ENCODE data around the gene ACOX1.

ACOX1 gene

DNA sequence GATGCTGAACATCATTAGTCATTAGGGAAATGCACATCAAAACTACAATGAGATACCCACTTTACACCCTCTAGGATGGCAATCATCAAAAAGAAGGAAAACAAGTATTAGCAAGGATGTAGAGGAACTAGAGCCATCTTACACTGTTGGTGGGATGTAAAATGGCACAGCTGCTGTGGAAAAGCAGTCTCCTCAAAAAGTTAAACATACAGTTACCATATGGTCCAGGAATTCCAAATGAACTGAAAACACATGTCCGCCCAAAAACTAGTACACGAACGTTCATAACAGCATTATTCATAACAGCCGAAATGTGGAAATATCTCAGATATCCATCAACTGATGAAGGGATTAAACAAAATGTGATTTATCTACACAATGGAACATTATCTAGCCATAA is 45.2 kb downstream of the ACOX1 start:
- no peak for DNase-seq (ENCODE audit: low read depth)

- no peak for DNase-seq (ENCODE audit: low read depth)
These were observed 46.1 kb downstream of the ACOX1 start for GRCh38 chr17:75932852-75933251.

DNA sequence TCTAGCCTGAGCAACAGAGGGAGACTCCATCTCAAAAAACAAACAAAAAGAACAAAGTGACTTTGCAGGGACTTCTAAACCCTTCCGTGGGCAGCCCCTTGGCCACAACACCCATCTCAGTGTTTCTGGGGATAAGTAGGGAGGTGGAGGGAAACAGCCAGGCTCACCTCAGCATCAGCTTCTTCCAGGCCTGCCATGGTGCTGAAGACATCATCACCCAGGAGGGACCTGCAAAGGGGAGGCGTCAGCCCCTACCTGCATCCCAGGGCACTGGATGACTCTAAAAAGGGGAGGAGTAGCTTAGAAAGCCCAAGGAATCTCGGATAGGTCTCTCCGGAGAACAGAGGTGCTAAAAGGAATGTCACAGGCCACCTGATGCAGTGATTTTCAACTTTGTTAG is 47.9 kb downstream of the ACOX1 start:
- DNase-seq (ENCODE audit: low read depth): no peak

GRCh38 chr17:75927286-75927922 is 51.6 kb downstream of the ACOX1 start:
- no peak for DNase-seq (ENCODE audit: low read depth)

- DNase-seq (ENCODE audit: low read depth): no peak
These were observed 52.5 kb downstream of the ACOX1 start for GRCh38 chr17:75926456-75926855.

GRCh38 chr17:75925912-75926311 is 53.1 kb downstream of the ACOX1 start:
- no peak for DNase-seq (ENCODE audit: low read depth)

DNA sequence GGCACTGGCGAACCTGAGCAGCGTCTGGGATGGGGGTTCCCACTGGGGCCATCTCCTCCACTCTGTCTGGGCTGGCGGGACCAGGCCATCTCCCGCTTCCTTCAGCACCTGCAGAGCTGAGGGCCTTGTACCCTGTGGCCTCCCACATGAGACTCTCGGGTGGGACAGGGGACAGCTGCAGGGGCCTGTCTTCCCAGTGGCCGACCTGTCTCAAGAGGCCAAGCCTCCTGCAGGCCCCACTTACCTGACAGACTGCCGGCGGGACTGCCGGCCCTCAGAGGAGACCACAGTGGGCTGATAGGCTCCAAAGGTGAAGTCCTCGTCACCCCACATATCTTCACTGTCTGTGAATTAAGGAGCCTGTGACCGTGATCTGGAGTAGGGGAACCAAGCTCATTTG is 53.9 kb downstream of the ACOX1 start:
- DNase-seq (ENCODE audit: low read depth): no peak

GRCh38 chr17:75922963-75923874 is 55.7 kb downstream of the ACOX1 start:
- no peak for DNase-seq (ENCODE audit: low read depth)

DNA sequence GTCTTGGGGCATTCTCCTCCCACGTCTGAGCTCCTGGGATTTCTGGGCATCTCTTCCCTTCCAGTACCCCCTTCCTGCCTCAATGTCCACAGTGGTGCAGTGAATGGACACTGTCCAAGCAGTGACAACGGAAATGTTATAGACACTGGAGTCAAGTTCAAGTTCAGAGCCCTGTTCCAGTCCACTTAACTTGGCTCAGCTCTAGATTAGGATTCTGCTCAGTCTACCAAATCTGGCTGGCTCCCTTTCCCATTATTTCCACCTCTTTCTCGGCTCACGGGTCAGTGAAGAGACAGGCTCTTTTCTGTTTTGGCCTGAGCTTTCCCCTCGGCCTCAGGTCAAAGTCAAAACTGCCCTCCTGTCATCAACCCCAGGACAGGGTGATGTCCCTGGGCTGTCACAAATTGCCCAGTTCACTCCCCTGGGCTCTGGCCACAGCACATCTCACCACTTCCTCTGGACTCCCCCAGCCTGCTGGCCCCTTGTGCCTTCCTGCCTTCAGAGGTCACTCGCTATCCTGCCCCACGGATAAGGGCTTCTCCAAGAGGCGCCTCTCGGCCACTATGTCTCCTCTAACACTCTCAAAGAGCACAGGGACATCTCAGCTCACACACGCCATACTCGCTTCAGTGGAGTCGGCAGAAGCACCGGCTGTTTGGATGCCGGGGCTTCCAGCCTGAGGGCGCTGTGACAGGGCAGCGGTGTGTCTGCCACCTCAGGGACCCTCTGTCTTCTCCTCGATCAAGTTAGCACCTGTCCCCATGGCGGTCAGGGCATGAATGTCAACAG is 56.6 kb downstream of the ACOX1 start:
- no peak for DNase-seq (ENCODE audit: low read depth)

GRCh38 chr17:75921596-75921995 is 57.4 kb downstream of the ACOX1 start:
- DNase-seq (ENCODE audit: low read depth): no peak

GRCh38 chr17:75920045-75920560 is 58.9 kb downstream of the ACOX1 start:
- no peak for DNase-seq (ENCODE audit: low read depth)

- DNase-seq (ENCODE audit: low read depth): no peak
These were observed 59.4 kb downstream of the ACOX1 start for GRCh38 chr17:75919611-75920010.

DNA sequence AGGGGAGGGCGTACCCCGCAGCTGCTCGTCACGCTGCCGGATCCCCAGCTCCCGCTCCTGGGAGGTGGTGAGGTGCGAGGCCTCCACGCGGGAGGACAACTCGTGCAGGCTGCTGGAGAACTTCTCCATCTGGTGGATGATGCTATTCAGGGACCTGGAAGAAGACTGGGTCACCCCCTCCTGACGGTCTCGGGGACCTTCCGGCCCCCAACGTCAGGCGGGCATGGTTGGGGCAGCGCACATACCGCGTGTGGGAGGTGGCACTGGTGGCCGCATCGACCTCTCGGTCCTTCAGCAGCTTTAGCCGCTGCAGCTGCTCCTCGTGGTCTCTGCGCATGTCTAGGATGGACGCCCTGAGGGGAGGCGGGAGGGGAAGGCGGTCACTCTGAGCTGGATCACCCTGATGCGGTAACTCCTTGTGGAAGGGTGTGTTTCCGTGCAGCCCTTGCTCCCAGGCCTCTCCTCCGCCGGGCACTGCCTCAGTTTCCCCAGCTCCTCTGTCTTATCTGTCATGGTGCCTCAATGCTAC is 61.0 kb downstream of the ACOX1 start:
- DNase-seq (ENCODE audit: low read depth): no peak

DNA sequence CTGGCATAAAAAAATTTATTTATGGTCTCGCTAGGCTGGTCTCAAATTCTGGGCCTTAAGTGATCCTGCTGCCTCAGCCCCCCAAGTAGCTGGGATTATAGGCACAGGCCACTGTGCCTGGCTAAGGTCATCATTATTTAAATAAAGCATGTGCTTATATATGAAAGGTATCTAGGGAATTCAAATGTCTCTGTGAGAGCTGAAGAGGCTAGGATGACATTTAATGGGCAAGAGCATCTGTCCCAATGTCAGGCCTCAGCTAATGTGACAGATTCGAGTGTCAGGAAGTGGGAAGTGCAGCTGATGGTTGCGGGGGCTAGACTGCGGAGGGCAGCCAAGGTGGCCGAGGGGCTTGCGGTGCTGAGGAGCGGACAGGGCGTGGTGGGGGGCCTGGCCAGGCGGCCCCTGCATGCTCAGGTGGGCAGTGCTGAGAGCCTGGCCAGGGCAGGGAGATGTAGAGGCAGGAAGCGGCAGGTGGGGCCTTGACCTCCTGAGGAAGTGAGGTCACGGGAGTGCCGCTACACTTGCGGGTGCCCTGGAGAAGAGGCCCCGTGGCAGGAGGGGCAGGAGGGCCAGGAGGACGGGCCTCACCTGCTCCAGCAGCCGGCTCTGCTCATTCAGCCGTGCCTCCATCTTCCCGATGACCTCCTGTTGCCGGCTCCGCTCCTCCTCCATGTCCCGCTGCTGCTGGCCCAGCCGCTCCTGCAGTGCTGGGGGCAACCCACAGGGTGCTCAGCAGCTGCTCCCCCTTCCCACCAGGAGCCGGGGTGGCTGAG is 61.6 kb downstream of the ACOX1 start:
- DNase-seq (ENCODE audit: low read depth): no peak

- DNase-seq (ENCODE audit: low read depth): no peak
These were observed 63.7 kb downstream of the ACOX1 start for GRCh38 chr17:75915268-75915667.

DNA sequence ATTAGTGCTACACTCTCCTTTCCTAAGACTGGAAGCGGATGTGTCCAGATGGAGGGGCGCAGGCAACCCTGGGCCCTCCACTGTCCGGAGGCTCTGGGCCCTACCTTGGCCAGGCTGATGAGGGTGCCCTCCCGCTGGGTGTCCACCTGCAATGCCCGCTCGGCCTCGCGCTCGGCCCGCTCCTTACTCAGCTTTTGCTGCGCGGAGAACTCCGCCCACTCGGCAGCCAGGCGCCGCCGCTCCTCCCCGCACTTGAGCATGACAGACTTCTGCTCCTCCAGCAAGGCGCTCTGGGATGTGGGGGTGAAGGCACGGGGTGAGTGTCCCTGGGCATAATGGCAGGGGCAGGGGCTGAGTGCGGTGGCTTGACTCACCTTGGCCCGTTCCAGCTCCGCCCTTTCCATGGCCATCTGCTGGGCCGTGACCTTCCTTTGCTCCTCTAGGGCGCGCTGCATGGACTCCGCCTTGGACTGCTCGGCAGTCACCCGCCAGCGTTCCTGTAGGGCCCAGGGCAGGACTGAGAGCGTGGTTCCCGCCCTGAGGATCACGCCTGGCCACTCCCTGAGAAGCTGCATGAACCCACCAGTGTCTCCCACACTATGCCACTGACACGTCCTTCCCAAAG is 64.2 kb downstream of the ACOX1 start:
- DNase-seq (ENCODE audit: low read depth): no peak

DNA sequence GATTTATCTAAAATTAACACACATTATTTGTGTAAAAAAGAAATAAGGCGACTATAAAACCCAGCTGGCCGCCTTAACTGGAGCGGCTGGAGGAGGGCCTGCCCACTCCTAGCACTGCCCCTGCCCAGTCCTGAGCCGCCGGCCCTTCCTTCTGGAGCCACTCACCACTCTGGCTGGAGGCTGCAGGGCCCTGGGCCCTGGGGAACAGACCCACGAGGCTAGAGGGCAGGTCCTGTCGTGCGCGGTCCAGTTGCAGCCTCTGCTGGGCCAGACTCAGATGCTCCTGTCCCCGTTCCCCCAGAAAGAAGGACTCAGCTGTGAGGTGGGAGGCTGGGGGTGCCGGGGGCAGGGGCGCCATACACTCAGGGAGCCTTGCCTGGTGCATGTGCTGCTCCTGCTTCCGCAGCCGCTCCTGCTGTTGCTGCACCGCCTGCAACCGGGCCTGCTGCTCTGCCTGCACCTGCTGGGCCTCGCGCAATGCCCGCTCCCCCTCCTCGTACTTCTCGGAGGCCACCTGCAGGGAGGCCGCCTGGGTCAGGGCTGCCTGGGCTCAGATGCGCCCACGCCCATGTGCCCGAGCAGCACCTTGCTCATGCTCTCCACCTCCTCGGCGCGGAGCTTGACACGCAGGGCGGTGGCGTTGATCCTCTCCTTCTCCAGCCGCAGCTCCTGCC is 65.3 kb downstream of the ACOX1 start:
- DNase-seq (ENCODE audit: low read depth): no peak

DNA sequence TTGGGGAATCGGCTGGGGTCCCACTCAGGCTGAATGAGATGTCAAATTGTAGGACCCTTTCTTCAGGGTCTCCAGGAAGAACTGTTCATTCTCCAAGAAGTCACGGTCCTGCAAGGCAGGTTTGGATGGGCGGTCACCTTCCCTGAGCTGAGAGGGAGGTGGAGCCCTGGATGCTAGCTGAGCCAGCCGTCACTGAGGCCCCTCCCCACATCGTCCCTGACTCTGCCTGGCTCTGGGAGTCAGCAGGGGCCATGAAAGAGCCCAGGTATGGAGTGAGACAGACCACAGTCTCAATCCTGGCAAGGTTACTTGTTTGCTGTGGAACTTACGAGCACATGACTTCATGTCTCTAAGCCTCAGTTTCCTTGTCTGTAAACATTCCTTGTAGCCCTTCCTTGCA is 68.3 kb downstream of the ACOX1 start:
- no peak for DNase-seq (ENCODE audit: low read depth)

DNA sequence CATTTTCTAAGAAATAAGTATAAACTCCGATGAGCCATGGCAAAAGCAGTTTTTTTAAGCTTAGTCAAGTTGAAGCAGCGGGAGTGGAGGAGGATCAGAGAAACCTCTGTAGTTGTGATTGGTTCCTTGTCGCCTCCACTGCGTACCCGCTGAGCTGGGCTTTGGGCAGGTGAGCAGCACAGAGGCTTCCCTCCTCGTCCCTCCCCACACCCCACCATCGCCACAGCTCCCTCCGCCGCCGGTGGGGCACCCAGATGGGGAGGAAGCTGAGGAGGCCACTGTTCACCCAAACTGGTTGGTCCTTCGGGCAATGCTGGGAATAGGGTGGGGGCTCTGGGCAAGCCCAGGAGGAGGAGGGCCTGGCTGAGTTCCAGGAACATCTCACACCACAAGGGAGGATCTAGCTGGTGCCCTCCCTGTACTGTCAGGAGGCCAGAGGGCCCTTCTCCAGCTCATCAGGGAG is 69.1 kb downstream of the ACOX1 start:
- no peak for DNase-seq (ENCODE audit: low read depth)

DNA sequence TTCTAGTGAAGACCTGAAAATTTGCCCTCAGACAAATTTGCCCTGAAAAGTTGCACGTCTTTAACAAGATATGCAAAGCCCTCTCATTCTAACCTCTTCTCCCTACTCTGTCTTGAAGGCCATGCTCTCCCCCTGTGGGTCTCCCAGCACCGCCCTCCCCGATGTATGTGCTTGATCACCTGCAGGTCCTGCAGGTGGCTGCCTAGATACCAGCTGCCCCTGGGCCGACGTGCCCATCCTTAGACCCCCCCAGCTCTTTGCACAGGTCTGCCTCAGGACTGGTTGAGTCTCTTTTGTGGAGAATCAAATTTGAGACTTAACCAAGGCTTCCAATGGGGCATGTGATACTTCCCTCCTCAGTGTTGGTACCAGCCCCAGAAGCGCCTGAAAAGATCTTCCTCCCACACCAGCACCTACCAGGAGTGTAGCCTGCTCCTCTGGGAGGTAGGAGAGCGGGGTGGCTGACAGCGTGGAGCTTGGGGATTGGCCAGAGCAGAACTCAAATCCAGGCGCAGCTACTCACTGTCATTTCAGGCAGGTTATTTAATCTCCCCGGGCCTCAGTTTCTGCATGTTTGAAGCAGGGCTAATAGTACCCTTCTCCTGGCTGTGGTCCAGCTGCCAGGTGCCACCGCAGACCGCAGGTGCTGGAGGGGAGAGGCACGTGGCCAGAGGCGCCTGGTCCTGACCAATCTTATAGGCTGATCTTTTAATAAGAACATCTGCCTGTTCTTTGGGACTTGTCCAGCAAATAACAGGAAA is 69.7 kb downstream of the ACOX1 start:
- DNase-seq (ENCODE audit: low read depth): no peak
